Activated effector memory CD4-positive, alpha-beta T cell treated with anti-CD3 and anti-CD28 coated beads, Interleukin-2, amount 50 U/mL, for 16 hours (primary cell): Measurements from ENCODE around the gene NGB.
"Not testable (repeated sequence)": the region's sequence is repeated elsewhere in the genome, so short reads cannot be mapped to it uniquely, and the experiment has no call there.

Experiments
- DNase-seq: peaks from one replicate; pipeline ENCODE4 v3.0.0-alpha.2; 2020

NGB gene

GRCh38 chr14:77271113-77271710 lies at the start of gene NGB:
TSS of gene NGB (minus strand) at chr14:77271206. CDS start at chr14:77270937, 269 bp downstream.
- DNase-seq, result no peak

GRCh38 chr14:77320238-77320935 lies 49.4 kb upstream of the NGB start, which contains the start of gene POMT2:
TSS of gene POMT2 (minus strand) at chr14:77320883. CDS start at chr14:77320681, 202 bp downstream.
- DNase-seq, result peak; percentile 97

GRCh38 chr14:77319422-77319821 lies 48.4 kb upstream of the NGB start:
- DNase-seq, result no peak

GRCh38 chr14:77318756-77319155 lies 47.8 kb upstream of the NGB start:
- DNase-seq, result not testable (repeated sequence)

GRCh38 chr14:77318006-77318553 lies 47.1 kb upstream of the NGB start:
- no peak for DNase-seq

GRCh38 chr14:77316872-77317301 lies 45.9 kb upstream of the NGB start:
- no peak for DNase-seq

GRCh38 chr14:77316195-77316505 lies 45.1 kb upstream of the NGB start:
- DNase-seq, result no peak

GRCh38 chr14:77314539-77315457 lies 43.8 kb upstream of the NGB start:
- no peak for DNase-seq

GRCh38 chr14:77314043-77314442 lies 43.0 kb upstream of the NGB start:
- no peak for DNase-seq

- no peak for DNase-seq
Observed at GRCh38 chr14:77313371-77313770, 42.4 kb upstream of the NGB start.

- no peak for DNase-seq
Observed at GRCh38 chr14:77311217-77311616, 40.2 kb upstream of the NGB start.

GRCh38 chr14:77310026-77310425 lies 39.0 kb upstream of the NGB start:
- DNase-seq, result no peak

- DNase-seq, result no peak
Observed at GRCh38 chr14:77309131-77309530, 38.1 kb upstream of the NGB start.

GRCh38 chr14:77306851-77307496 lies 36.0 kb upstream of the NGB start:
- no peak for DNase-seq

GRCh38 chr14:77306416-77306815 lies 35.4 kb upstream of the NGB start:
- no peak for DNase-seq

GRCh38 chr14:77305696-77306095 lies 34.7 kb upstream of the NGB start:
- DNase-seq, result no peak

- DNase-seq, result no peak
Observed at GRCh38 chr14:77303417-77304156, 32.6 kb upstream of the NGB start.

- peak; percentile 72 for DNase-seq
Observed at GRCh38 chr14:77302926-77303325, 31.9 kb upstream of the NGB start.

GRCh38 chr14:77301103-77301502 lies 30.1 kb upstream of the NGB start:
- DNase-seq, result peak; percentile 81

- DNase-seq, result no peak
Observed at GRCh38 chr14:77299771-77300170, 28.8 kb upstream of the NGB start.

- DNase-seq, result no peak
Observed at GRCh38 chr14:77296906-77297305, 25.9 kb upstream of the NGB start.

GRCh38 chr14:77296155-77296554 lies 25.1 kb upstream of the NGB start:
- no peak for DNase-seq
